Stimulated activated CD4-positive, alpha-beta T cell treated with anti-CD3 and anti-CD28 coated beads, Interleukin-1b, Interleukin-23, amount 100 ng/mL, for 24 hours (primary cell): ENCODE data around the gene SH3RF1.
"Not testable (repeated sequence)": the region's sequence is repeated elsewhere in the genome, so short reads cannot be mapped to it uniquely, and the experiment has no call there.

ENCODE experiments used
- DNase-seq, 4 experiments: peaks; one replicate each; pipeline ENCODE4 v3.0.0-alpha.2; 2020; ENCODE audit warnings: low read depth in 4 of 4, low spot score in 1 of 4

The SH3RF1 gene

DNA sequence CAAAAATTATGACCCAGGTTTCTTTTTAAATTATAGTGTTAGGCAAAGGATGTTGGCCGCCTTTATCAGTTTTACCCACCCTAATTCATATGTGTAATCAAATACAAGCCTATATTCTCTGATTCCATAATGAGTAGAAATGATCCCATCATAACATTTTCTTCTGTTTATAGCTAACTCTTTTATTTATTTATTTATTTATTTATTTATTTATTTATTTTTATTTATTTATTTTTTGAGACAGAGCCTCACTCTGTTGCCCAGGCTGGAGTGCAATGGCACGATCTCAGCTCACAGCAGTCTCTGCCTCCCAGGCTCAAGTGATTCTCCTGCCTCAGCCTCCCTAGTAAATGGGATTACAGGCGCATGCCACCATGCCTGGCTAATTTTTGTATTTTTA lies 7.1 kb upstream of the SH3RF1 start:
- not testable (repeated sequence) for DNase-seq

GRCh38 chr4:169275180-169275579 lies 4.4 kb upstream of the SH3RF1 start:
- no peak for DNase-seq

- no peak for DNase-seq
Observed at GRCh38 chr4:169274033-169274432, 3.3 kb upstream of the SH3RF1 start.

GRCh38 chr4:169272265-169272886 lies 1.6 kb upstream of the SH3RF1 start:
- DNase-seq: no peak

DNA sequence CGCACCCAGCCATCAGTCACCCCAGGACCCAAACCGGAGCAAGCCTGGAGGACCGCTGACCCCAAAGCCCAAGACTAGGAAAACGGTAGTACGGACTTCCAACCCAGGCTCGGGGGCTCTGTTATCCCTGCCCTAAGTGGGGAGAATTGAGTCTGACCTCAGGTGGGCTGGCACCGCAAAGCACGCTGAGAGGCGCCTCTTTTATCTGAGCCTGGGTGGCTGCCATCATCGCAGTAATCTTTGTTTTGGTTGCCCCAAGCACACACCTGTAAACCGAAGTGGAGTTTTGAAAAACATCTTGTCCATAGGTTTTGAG lies 894 bp upstream of the SH3RF1 start:
- no peak for DNase-seq

DNA sequence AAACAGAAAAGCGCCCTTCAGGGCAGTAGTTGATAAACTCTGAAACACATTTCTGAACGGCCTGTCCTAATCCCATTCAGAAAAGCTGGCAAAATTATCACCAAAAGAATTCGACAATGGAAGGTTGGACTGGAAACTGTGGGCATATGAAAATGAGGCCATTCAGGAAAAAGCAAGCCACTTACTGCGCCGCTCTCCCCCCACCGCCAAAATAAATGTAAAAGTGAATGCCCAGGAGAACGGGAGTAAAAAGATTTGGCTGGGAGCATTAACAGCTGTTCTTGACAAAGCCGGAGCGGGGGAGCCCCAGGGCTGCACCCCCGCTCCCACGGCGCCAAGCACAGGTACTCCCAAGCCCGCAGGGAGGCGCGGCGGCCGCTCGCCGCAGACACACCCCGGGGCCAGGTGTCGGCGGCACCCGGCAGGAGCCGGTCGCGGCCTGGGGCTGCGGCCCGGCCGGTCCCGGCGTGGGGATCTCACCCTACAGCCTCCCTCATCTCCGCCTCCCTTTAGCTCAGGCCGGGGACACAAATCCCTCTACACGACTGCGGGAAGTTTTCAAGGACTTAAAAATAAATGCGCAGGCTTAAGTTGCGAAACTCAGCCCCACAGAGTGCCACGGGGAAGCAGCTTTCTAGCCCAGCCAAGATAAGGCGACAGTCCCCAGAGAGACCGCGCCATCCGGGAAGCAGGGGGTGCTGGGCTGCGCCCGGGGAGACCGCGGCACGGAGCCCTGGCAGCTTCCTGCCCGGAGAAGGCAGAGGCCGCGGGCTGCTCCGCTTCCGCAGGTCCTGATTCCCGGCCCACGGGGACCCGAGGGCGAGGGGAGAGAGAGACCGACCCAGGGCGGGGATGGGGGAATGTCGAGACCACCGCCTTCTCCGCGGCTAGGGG lies 593 bp downstream of the SH3RF1 start:
- peak in 1 of 4 experiments; percentile 7 for DNase-seq

DNA sequence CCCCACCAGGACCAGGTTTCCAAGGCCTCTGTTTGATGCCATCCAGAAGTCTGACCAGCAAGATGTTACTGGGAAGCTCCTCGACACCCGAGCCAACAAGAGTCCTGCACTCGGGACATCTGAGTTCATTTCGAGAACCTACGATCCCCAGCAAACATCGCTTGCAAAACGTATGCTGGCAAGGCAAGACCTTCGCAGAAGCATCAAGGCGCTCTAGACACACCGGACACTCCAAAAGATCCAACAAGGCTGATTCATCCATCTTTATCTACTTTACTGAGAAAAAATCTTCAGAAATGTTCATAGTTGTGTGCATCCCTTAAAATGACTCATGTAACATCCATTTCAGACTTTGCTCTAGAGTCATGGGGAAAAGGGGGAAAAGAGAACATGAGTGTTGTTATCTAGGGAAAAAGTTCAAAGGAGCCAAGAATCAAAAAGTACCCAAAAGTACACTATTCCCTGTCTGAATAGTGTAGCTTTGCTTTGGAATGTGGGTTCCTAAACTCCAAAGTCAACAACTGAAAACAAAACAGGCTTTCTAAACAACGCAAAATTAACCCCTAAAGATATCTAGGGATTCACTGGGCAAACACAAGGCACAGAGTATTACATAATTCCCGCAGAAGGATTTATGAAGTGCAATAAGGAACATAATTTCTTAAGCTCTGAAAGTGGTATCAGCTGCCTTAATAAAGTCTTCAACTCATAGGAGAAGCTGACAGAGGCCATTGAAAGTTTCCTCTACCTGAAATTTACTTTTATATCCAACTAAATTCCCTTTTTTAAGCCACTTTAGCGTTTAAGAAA lies 1.6 kb downstream of the SH3RF1 start:
- no peak for DNase-seq

- no peak for DNase-seq
Observed at GRCh38 chr4:169267070-169267469, 3.7 kb downstream of the SH3RF1 start.

- no peak for DNase-seq
Observed at GRCh38 chr4:169266661-169267060, 4.1 kb downstream of the SH3RF1 start.

GRCh38 chr4:169266081-169266480 lies 4.7 kb downstream of the SH3RF1 start:
- DNase-seq: no peak

DNA sequence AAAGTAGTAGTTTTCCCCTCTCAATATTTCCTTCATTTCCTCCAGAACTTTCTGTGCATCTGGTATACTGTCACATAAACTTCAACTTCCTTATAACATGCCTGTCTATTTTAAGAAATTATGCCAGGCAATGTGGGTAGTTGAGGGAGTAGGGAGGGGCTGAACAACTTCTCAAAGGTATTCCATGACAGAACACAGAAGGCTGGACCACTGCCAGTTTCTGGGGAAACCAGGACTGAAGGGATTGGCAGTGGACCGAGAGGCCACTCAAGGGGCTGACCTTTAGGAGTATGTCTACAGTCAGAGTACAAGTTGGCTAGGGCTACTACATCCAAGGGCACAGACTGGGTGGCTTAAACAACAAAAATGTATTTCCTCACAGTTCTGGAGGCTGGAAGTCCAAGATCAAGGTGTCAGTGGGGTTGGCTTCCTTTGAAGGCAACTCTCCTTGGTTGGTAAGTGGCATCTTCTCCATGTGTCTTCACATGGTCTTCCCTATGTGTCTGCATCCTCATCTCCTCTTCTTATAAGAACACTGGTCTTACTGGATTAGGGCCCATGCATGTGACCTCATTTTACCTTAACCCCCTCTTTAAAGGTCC lies 6.9 kb downstream of the SH3RF1 start:
- DNase-seq: no peak

GRCh38 chr4:169260217-169260866 lies 10.4 kb downstream of the SH3RF1 start:
- no peak for DNase-seq

- DNase-seq: no peak
Observed at GRCh38 chr4:169259271-169259670, 11.5 kb downstream of the SH3RF1 start.

- DNase-seq: no peak
Observed at GRCh38 chr4:169258141-169258540, 12.6 kb downstream of the SH3RF1 start.

- DNase-seq: no peak
Observed at GRCh38 chr4:169256856-169257761, 13.6 kb downstream of the SH3RF1 start.

DNA sequence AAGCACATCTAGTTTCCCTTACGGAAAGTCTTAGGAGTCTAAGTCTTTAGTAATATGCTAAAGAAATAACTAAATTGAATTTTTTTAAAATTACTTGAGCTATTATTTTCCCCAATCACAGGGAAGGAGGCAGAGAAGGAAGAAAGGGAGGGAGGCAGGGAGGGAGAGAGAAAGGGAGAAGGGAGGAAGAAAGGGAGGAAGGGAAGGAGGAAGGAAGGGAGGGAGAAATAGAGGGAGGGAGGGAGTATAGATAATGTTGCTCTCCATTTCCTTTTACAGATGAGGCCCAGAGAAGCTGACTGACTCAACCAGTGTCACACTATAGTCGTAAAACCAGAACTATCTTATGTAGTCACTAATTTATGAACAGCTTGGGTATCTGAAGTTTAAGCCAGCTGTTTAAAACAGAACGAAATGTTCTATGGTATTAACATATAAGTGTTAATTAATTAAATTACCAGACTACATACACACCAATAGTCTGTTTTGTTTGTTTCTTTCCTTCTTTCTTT lies 14.6 kb downstream of the SH3RF1 start:
- DNase-seq: no peak

- DNase-seq: no peak
Observed at GRCh38 chr4:169254546-169254983, 16.2 kb downstream of the SH3RF1 start.

- DNase-seq: no peak
Observed at GRCh38 chr4:169253904-169254303, 16.9 kb downstream of the SH3RF1 start.

GRCh38 chr4:169253113-169253671 lies 17.6 kb downstream of the SH3RF1 start:
- no peak for DNase-seq
